ENCODE measurements around the gene NDUFB3.
A peak's percentile ranks its signal among the peaks of the same experiment; 100 is the strongest.

Gene NDUFB3

GRCh38 chr2:201130524-201131186, 58.9 kb downstream of the NDUFB3 start:
- peak; percentile 65 to 66 for DNase-seq

GRCh38 chr2:201132518-201132917, 60.7 kb downstream of the NDUFB3 start:
- no peak for DNase-seq

Measured in activated T-cell treated with anti-CD3 and anti-CD28 coated beads, Interleukin-2, amount 50 U/mL, for 48 hours (primary cell).